Naive thymus-derived CD8-positive, alpha-beta T cell (primary cell): ENCODE data around the gene CCDC28A. TPM values are rescaled to one million over a fixed set of nuclear protein-coding genes. Genes with fewer than 3 reads are reported as not detected.

Experiments used
- ATAC-seq, 2 donors: fragments of 150-1000 bp; cut with Tn5 transposase in 1 of 2; sonication (Bioruptor Pico), chemical (Tn5 transposase) in 1 of 2; 1 replicate in 1 of 2; 2 replicates in 1 of 2; pipeline ENCODE4 v1.10.0; 2021; ENCODE audit warnings: mild to moderate bottlenecking in 2 of 2, moderate library complexity in 2 of 2
- POLR2A ChIA-PET: fragments of 350-600 bp; sonication (Branson Sonifier 250); formaldehyde crosslinking; loops from one replicate; lab custom pipeline; 2021; ENCODE audit warnings: antibody characterized with exemption; lab: Charles Lee
- DNase-seq, 10 donors: peaks; one replicate each; pipeline versions ENCODE4 v3.0.0 to v3.0.0-alpha.2; 2020 to 2022
- H3K27ac Mint-ChIP-seq, 10 donors: one replicate each; pipeline ENCODE4 v1.8.0; 2020 to 2022; ENCODE audit warnings: mild to moderate bottlenecking in 10 of 10, mixed read lengths in 10 of 10, moderate library complexity in 4 of 10, inconsistent platforms in 1 of 10
- H3K27me3 Mint-ChIP-seq, 5 donors: one replicate each; pipeline ENCODE4 v1.8.0; 2021 to 2022; ENCODE audit warnings: mixed read lengths in 5 of 5
- H3K36me3 Mint-ChIP-seq, 3 donors: one replicate each; pipeline ENCODE4 v1.8.0; 2020 to 2022; ENCODE audit warnings: mixed read lengths in 3 of 3, mild to moderate bottlenecking in 2 of 3, inconsistent platforms in 1 of 3
- H3K4me1 Mint-ChIP-seq, 4 donors: one replicate each; pipeline ENCODE4 v1.8.0; 2021 to 2022; ENCODE audit warnings: mixed read lengths in 4 of 4
- H3K4me3 Mint-ChIP-seq, 10 donors: one replicate each; pipeline ENCODE4 v1.8.0; 2020 to 2022; ENCODE audit warnings: mild to moderate bottlenecking in 10 of 10, mixed read lengths in 10 of 10, moderate library complexity in 6 of 10, inconsistent platforms in 1 of 10
- H3K9me3 Mint-ChIP-seq, 9 donors: one replicate each; pipeline ENCODE4 v1.8.0; 2020 to 2022; ENCODE audit warnings: mixed read lengths in 9 of 9, mild to moderate bottlenecking in 3 of 9, inconsistent platforms in 1 of 9, moderate library complexity in 1 of 9
- polyA plus RNA-seq, 3 donors: library from polyadenylated mRNA; unstranded; fragments of 300-500 nt; fragmentation: Illumina TruSeq; gene quantifications; one replicate each; pipeline ENCODE4 v1.2.3, GENCODE V29; 2021
- total RNA-seq, 8 experiments: library from RNA in 2 of 8; stranded (reverse) in 2 of 8; gene quantifications; one replicate each; pipeline ENCODE4 v1.2.3 and lab custom pipeline; 2021 to 2026

Gene CCDC28A
- total and polyA plus RNA-seq, 5 experiments from 2014 or later, result 28.9 to 68.2 (median 51.3) TPM

DNA sequence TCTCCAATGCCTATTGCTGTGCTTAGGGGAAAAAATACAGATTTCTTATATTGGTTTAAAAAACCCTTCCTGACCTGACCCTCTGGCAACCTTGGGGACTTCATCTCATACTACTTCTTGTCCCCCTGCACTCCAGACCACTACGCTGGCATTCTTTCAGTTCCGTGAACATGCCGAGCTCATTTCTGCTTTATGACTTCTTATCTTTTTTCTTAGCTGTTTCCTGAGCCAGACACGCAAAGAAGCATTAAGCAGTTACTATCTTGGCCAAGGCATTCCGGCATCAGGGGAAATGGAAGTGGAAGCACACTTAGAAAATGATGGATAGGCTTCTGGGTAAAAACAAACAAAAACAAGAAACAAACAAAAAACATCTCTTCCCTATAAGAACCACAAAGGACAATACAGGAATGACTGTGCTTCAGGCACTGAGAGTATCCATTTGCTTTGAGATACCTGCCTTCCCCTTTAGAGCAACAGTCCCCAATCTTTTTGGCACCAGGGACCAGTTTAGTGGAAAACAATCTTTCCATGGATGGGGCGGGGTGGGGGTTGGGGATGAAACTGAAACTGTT is 4.4 kb upstream of the CCDC28A start:
- POLR2A ChIA-PET, result interaction anchor here (0.5 kb wide), 1 partner anchor 359 kb away, joined by 3 read pairs; no protein-coding TSS in a partner anchor
- Mint-ChIP-seq H3K27me3 (peaks cover 0 to 1% (median 0%) of the 10 kb centered on the region in 5 donors), H3K4me1 (peaks cover 4 to 19% (median 12%) of the 10 kb centered on the region in 4 donors), H3K27ac (peak overlapping the region in 1 of 10 donors; percentile 3), H3K36me3 (no peaks in the 10 kb centered on the region), H3K4me3 (no peak overlapping the region), H3K9me3 (no peaks in the 10 kb centered on the region)
- ATAC-seq, result no peak
- DNase-seq, result no peak

DNA sequence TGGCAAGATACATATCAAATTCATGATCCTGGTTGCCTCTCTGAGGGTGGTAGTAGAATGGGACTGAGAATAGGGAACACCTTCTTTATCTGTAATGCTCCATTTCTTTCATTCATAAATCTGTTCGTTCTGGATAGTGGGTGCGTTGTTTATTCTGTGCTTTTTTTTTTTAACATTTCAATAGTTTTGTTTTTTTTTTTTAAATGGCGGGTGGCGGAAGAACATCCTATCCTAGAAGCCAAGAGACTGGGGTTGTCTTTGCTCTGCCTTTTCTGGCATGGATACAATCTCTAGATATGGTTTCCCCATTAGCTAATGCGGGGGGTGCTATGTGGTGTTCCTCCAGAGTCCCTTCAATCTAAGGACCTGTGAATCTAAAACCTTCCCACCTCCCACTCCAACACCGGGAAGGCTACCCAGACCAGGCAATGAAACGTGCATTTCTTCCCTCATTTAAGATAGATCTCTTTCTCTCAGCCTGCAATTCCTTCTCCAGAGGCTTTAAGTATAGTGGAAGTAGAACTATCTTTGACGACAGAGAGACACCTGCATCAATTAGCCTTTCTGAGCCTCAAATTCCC is 883 bp upstream of the CCDC28A start:
- peak overlapping the region; percentile 97 to 100 (median 100) for H3K27ac Mint-ChIP-seq

GRCh38 chr6:138774370-138774769 is 801 bp downstream of the CCDC28A start:
- peak overlapping the region; percentile 91 to 100 (median 99) for H3K4me3 Mint-ChIP-seq
- DNase-seq, result no peak
- peak overlapping the region; percentile 97 to 100 (median 100) for H3K27ac Mint-ChIP-seq
- no peaks in the 10 kb centered on the region for H3K27me3 Mint-ChIP-seq
- peaks cover 0 to 28% (median 8%) of the 10 kb centered on the region in 3 donors for H3K36me3 Mint-ChIP-seq
- peaks cover 12 to 40% (median 31%) of the 10 kb centered on the region in 4 donors for H3K4me1 Mint-ChIP-seq
- no peak for ATAC-seq
- H3K9me3 Mint-ChIP-seq, result no peaks in the 10 kb centered on the region
- POLR2A ChIA-PET, result interaction anchor here (1.0 to 3.1 kb wide), 2 partner anchors 370 to 600 kb away, joined by 3 to 45 read pairs; partner anchors contain the start of genes CITED2 and HEBP2

More for the DNA sequence above, 883 bp upstream of the CCDC28A start:
- Mint-ChIP-seq H3K36me3 (peaks cover 0 to 16% (median 3%) of the 10 kb centered on the region in 3 donors), H3K9me3 (no peaks in the 10 kb centered on the region), H3K4me1 (peaks cover 6 to 34% (median 23%) of the 10 kb centered on the region in 4 donors), H3K27me3 (peaks cover 0 to 1% (median 0%) of the 10 kb centered on the region in 5 donors), H3K4me3 (peak overlapping the region; percentile 91 to 100 (median 99))
- POLR2A ChIA-PET, result interaction anchor here (0.6 to 3.1 kb wide), 4 partner anchors 22 to 601 kb away, joined by 3 to 45 read pairs (median 3); partner anchors contain the start of gene CITED2
- DNase-seq, result peak in 2 of 10 donors; percentile 1 to 10
- ATAC-seq, result no peak

GRCh38 chr6:138776659-138777058 is 3.1 kb downstream of the CCDC28A start:
- H3K27ac Mint-ChIP-seq, result no peak overlapping the region
- peaks cover 0 to 51% (median 15%) of the 10 kb centered on the region in 3 donors for H3K36me3 Mint-ChIP-seq
- no peaks in the 10 kb centered on the region for H3K9me3 Mint-ChIP-seq
- no peak overlapping the region for H3K4me3 Mint-ChIP-seq
- H3K27me3 Mint-ChIP-seq, result no peaks in the 10 kb centered on the region
- H3K4me1 Mint-ChIP-seq, result peaks cover 12 to 40% (median 31%) of the 10 kb centered on the region in 4 donors
- ATAC-seq (no peak), DNase-seq (no peak)
- POLR2A ChIA-PET, result interaction anchor here (0.5 kb wide), 1 partner anchor 15 kb away, joined by 4 read pairs; no protein-coding TSS in a partner anchor

DNA sequence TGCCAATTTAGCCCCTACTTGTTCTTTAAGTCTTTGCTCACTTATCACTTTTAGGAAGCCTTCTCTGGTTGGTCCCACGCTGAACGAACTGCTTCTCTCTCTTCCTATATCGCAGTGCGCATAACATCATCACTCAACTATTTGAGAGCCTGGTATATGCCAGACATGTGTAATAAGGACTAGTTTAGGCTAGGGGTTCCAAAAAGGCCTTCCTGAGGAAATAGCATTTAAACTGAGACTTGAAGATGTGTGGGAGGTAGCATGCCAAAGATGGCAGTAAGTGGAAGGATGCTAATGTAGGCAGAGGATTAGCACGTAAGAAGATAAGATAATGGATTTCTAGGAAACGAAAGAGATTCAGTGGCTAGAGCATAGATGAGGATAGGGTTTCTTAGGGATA is 4.8 kb downstream of the CCDC28A start:
- Mint-ChIP-seq H3K4me3 (no peak overlapping the region), H3K27ac (peak overlapping the region in 1 of 10 donors; percentile 30), H3K27me3 (no peaks in the 10 kb centered on the region), H3K9me3 (no peaks in the 10 kb centered on the region), H3K36me3 (peaks cover 4 to 66% (median 23%) of the 10 kb centered on the region in 3 donors), H3K4me1 (peaks cover 14 to 29% (median 27%) of the 10 kb centered on the region in 4 donors)
- POLR2A ChIA-PET, result no interaction called here
- no peak for ATAC-seq
- no peak for DNase-seq

GRCh38 chr6:138782243-138782642 is 8.7 kb downstream of the CCDC28A start:
- Mint-ChIP-seq H3K27ac (peak overlapping the region in 3 of 10 donors; percentile 2 to 16 (median 9)), H3K4me3 (no peak overlapping the region), H3K36me3 (peaks cover 10 to 92% (median 49%) of the 10 kb centered on the region in 3 donors), H3K9me3 (no peaks in the 10 kb centered on the region), H3K4me1 (peaks cover 9 to 30% (median 14%) of the 10 kb centered on the region in 4 donors), H3K27me3 (no peaks in the 10 kb centered on the region)
- DNase-seq, result no peak
- POLR2A ChIA-PET, result no interaction called here
- ATAC-seq, result no peak

- ATAC-seq, result no peak
- no peak for DNase-seq
- Mint-ChIP-seq H3K27me3 (no peaks in the 10 kb centered on the region), H3K27ac (no peak overlapping the region), H3K4me3 (no peak overlapping the region), H3K4me1 (peaks cover 4 to 14% (median 9%) of the 10 kb centered on the region in 4 donors), H3K9me3 (no peaks in the 10 kb centered on the region), H3K36me3 (peaks cover 10 to 92% (median 54%) of the 10 kb centered on the region in 3 donors)
- POLR2A ChIA-PET, result no interaction called here
Observed at GRCh38 chr6:138785079-138785478, 11.5 kb downstream of the CCDC28A start.

GRCh38 chr6:138785980-138786379 is 12.4 kb downstream of the CCDC28A start:
- POLR2A ChIA-PET, result no interaction called here
- no peak for DNase-seq
- Mint-ChIP-seq H3K4me3 (no peak overlapping the region), H3K27ac (no peak overlapping the region), H3K4me1 (peaks cover 6 to 14% (median 10%) of the 10 kb centered on the region in 4 donors), H3K27me3 (no peaks in the 10 kb centered on the region), H3K36me3 (peaks cover 16 to 91% (median 58%) of the 10 kb centered on the region in 3 donors), H3K9me3 (no peaks in the 10 kb centered on the region)
- ATAC-seq, result no peak

DNA sequence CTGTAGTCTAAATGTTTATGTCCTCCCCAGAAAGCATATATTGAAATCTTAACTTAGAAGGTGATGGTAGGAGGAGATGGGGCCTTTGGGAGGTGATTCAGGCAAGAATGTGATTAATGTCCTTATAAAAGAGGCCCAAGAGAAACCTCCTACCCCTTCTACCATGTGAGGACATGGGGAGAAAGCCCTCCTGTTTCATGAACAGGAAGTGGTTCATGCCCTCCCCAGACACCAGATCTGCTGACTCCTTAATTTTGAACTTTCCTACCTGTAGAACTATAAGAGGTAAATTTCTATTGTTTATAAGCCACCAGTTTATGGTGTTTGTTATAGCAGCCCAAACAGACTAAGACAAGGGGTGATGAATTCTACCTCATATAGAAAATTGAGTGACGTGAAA is 13.6 kb downstream of the CCDC28A start:
- Mint-ChIP-seq H3K36me3 (peaks cover 18 to 91% (median 61%) of the 10 kb centered on the region in 3 donors), H3K27ac (peak overlapping the region in 3 of 10 donors; percentile 8 to 71 (median 11)), H3K4me3 (no peak overlapping the region), H3K27me3 (no peaks in the 10 kb centered on the region), H3K9me3 (no peaks in the 10 kb centered on the region), H3K4me1 (peaks cover 5 to 10% (median 8%) of the 10 kb centered on the region in 4 donors)
- DNase-seq, result no peak
- POLR2A ChIA-PET, result no interaction called here
- ATAC-seq, result peak in 1 of 2 donors; percentile 27

- ATAC-seq, result peak; percentile 41 to 42
- Mint-ChIP-seq H3K4me1 (peaks cover 0 to 4% (median 1%) of the 10 kb centered on the region in 4 donors), H3K36me3 (peaks cover 6 to 36% (median 25%) of the 10 kb centered on the region in 3 donors), H3K27ac (no peak within 1 kb of the TSS), H3K4me3 (peak within 1 kb of the TSS in 1 of 10 donors; percentile 38), H3K27me3 (peaks cover 3 to 18% (median 10%) of the 10 kb centered on the region in 5 donors), H3K9me3 (no peaks in the 10 kb centered on the region)
- DNase-seq, result peak in 1 of 10 donors; percentile 3
- POLR2A ChIA-PET, result no interaction called here
Observed at GRCh38 chr6:138795809-138796603, 22.4 kb downstream of the CCDC28A start, which contains the start of gene ECT2L. Gene ECT2L, plus strand, starts transcription at chr6:138796087. Its CDS starts 17,188 bp downstream, at chr6:138813275.

DNA sequence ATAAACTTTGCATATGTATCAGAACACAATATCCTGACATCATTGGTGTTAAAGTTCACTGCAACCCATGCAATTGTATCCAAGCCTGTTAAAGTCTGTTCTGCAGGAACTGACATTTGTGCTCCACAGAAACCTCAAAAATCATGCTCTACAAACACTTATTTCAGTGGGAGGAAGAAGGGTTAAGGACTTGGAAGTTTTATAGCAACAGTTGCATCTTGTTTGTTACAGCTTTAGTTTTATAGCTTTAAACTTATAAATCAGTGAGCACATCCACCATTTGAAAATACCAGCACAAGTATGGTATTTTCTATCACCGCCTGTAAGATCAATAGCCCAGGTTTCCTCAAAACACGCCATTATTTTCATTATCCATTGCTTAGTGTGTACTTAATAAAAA is 23.2 kb downstream of the CCDC28A start:
- POLR2A ChIA-PET, result no interaction called here

GRCh38 chr6:138797806-138798446 is 24.4 kb downstream of the CCDC28A start:
- peaks cover 0 to 16% (median 9%) of the 10 kb centered on the region in 3 donors for H3K36me3 Mint-ChIP-seq

More for the DNA sequence above, 23.2 kb downstream of the CCDC28A start:
- peaks cover 3 to 18% (median 10%) of the 10 kb centered on the region in 5 donors for H3K27me3 Mint-ChIP-seq
- H3K4me1 Mint-ChIP-seq, result peaks cover 0 to 4% (median 1%) of the 10 kb centered on the region in 4 donors
- DNase-seq (no peak), ATAC-seq (no peak)
- H3K9me3 Mint-ChIP-seq, result no peaks in the 10 kb centered on the region
- peaks cover 1 to 28% (median 19%) of the 10 kb centered on the region in 3 donors for H3K36me3 Mint-ChIP-seq
- no peak overlapping the region for H3K27ac Mint-ChIP-seq
- H3K4me3 Mint-ChIP-seq, result no peak overlapping the region

More at GRCh38 chr6:138797806-138798446, 24.4 kb downstream of the CCDC28A start:
- DNase-seq, result no peak
- Mint-ChIP-seq H3K4me3 (no peak overlapping the region), H3K27me3 (peaks cover 3 to 18% (median 10%) of the 10 kb centered on the region in 5 donors), H3K27ac (no peak overlapping the region), H3K4me1 (peaks cover 0 to 4% (median 1%) of the 10 kb centered on the region in 4 donors), H3K9me3 (no peaks in the 10 kb centered on the region)
- POLR2A ChIA-PET, result no interaction called here
- ATAC-seq, result no peak
